Karpas-422 (cell line): ENCODE data around the gene EPHA6. TPM values are rescaled to one million over a fixed set of nuclear protein-coding genes. Genes with fewer than 3 reads are reported as not detected.
"Not testable (repeated sequence)": the region's sequence is repeated elsewhere in the genome, so short reads cannot be mapped to it uniquely, and the experiment has no call there.

Experiments used
- DNase-seq: peaks from one replicate; pipeline ENCODE4 v3.0.0-alpha.2; 2015
- H2AFZ ChIP-seq: fragments of 200-600 bp; sonication (generic); 2 replicates; pipeline ENCODE4 v1.6.1; 2014; ENCODE audit warnings: antibody characterized with exemption, low read length, mixed read lengths
- H3K27ac ChIP-seq: fragments of 200-600 bp; sonication (generic); 2 replicates; pipeline ENCODE4 v1.5.1; 2014; ENCODE audit warnings: mild to moderate bottlenecking, low read length, moderate library complexity
- H3K27me3 ChIP-seq: fragments of 200-600 bp; sonication (generic); 2 replicates; pipeline ENCODE4 v1.6.1; 2014; ENCODE audit warnings: low read length, mixed read lengths
- H3K36me3 ChIP-seq: fragments of 200-600 bp; sonication (generic); 2 replicates; pipeline ENCODE4 v1.6.1; 2014; ENCODE audit warnings: low read length, mixed read lengths; ENCODE audit not compliant: insufficient read depth
- H3K4me1 ChIP-seq: fragments of 200-600 bp; sonication (generic); 2 replicates; pipeline ENCODE4 v1.6.1; 2014; ENCODE audit warnings: mild to moderate bottlenecking, low read length, mixed read lengths
- H3K4me2 ChIP-seq: fragments of 200-600 bp; sonication (generic); 2 replicates; pipeline ENCODE4 v1.6.1; 2014; ENCODE audit warnings: low read length, low read depth, mild to moderate bottlenecking; ENCODE audit not compliant: poor library complexity, severe bottlenecking
- H3K4me3 ChIP-seq: fragments of 200-600 bp; sonication (generic); 2 replicates; pipeline ENCODE4 v1.5.1; 2014; ENCODE audit warnings: mild to moderate bottlenecking, antibody characterized with exemption, low read length, mixed read lengths
- H3K79me2 ChIP-seq: fragments of 200-600 bp; sonication (generic); 2 replicates; pipeline ENCODE4 v1.6.1; 2014; ENCODE audit warnings: mild to moderate bottlenecking, low read length, mixed read lengths
- H3K9ac ChIP-seq: fragments of 200-600 bp; sonication (generic); 2 replicates; pipeline ENCODE4 v1.6.0; 2014; ENCODE audit warnings: low read length
- H3K9me2 ChIP-seq: fragments of 200-600 bp; sonication (generic), shearing (Covaris generic); replicated peaks from 2 replicates; pipeline ENCODE4 v1.6.0; 2014; ENCODE audit warnings: mild to moderate bottlenecking, low read length, moderate library complexity; ENCODE audit not compliant: insufficient read depth
- H3K9me3 ChIP-seq: fragments of 300-700, 200-600 bp; sonication (generic); 2 replicates; pipeline ENCODE4 v1.6.1; 2014; ENCODE audit warnings: low read length, mixed read lengths
- H4K20me1 ChIP-seq: fragments of 200-600 bp; sonication (generic); 2 replicates; pipeline ENCODE4 v1.6.1; 2014; ENCODE audit warnings: mild to moderate bottlenecking, antibody characterized with exemption, low read length, low read depth; ENCODE audit not compliant: insufficient read depth
- total RNA-seq: library from RNA; depleted of rRNA; stranded (reverse); fragments of >200 nt; shearing (Covaris generic); gene quantifications from 2 replicates; pipeline ENCODE4 v1.2.3, GENCODE V29; 2014; ENCODE audit warnings: low replicate concordance

Gene EPHA6
- total RNA-seq, 1 experiment from 2014 or later, result not detected

DNA sequence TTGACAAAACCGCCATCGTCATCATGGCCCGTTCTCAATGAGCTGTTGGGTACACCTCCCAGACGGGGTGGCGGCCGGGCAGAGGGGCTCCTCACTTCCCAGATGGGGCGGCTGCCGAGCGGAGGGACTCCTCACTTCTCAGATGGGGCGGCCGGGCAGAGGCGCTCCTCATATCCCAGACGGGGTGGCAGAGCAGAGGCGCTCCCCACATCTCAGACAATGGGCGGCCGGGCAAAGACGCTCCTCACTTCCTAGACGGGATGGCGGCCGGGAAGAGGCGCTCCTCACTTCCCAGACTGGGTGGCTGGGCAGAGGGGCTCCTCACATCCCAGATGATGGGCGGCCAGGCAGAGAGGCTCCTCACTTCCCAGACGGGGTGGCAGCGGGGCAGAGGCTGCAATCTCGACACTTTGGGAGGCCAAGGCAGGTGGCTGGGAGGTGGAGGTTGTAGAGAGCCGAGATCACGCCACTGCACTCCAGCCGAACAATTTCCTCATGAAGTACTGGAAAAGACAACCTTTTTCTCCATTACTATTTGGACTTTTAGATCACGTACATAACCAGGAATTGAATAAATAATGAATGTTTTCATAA, 666.4 kb downstream of the EPHA6 start:
- DNase-seq, H3K4me3 ChIP-seq, H3K36me3 ChIP-seq, H3K4me2 ChIP-seq, H3K4me1 ChIP-seq, H3K9me2 ChIP-seq, H4K20me1 ChIP-seq, H3K27ac ChIP-seq, H3K79me2 ChIP-seq, H3K27me3 ChIP-seq, H3K9me3 ChIP-seq, H2AFZ ChIP-seq, H3K9ac ChIP-seq: not testable (repeated sequence)

GRCh38 chr3:97481416-97481815, 667.0 kb downstream of the EPHA6 start:
- Histone ChIP-seq H3K27me3 (no peaks in the 10 kb centered on the region), H4K20me1 (no peaks in the 10 kb centered on the region), H3K4me1 (no peaks in the 10 kb centered on the region), H3K9me3 (0 out of 2 replicates have a peak, but pooled peaks cover 3% of the 10 kb centered on the region), H3K79me2 (no peaks in the 10 kb centered on the region), H3K36me3 (no peaks in the 10 kb centered on the region), H3K4me2 (no peak overlapping the region), H3K9me2 (no peaks in the 10 kb centered on the region; the same call in 1 of the 2 replicates), H2AFZ (no peak overlapping the region), H3K27ac (no peak overlapping the region), H3K9ac (no peak overlapping the region), H3K4me3 (no peak overlapping the region)
- no peak for DNase-seq

DNA sequence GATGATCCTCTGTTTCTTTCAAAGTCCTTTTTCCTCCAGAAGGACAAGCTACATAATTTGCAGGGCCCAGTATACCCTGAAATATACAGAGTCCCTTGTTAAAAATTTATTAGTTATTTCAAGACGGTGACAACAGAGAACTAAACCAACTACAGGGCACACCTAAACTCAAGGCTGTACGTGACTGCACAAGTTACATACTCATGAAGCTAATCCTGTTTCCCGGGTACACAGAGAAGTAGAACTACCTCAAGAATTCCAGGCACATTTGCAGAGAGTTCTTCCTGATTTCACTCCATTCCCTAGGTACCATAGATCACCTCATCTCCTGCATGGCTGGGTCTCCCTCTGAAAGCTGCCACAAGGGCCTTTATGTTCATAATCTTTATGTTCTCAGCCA, 670.8 kb downstream of the EPHA6 start:
- Histone ChIP-seq H3K4me3 (no peak overlapping the region), H3K27me3 (no peaks in the 10 kb centered on the region), H3K36me3 (no peaks in the 10 kb centered on the region), H3K9ac (no peak overlapping the region), H3K9me2 (no peaks in the 10 kb centered on the region; the same call in 1 of the 2 replicates), H3K9me3 (0 out of 2 replicates have a peak, but pooled peaks cover 3% of the 10 kb centered on the region), H4K20me1 (no peaks in the 10 kb centered on the region), H3K79me2 (no peaks in the 10 kb centered on the region), H3K27ac (no peak overlapping the region), H3K4me2 (no peak overlapping the region), H3K4me1 (no peaks in the 10 kb centered on the region), H2AFZ (no peak overlapping the region)
- DNase-seq, result no peak

GRCh38 chr3:97487587-97487986, 673.2 kb downstream of the EPHA6 start:
- no peak overlapping the region for H3K4me3 ChIP-seq
- H3K9me2 ChIP-seq, result no peaks in the 10 kb centered on the region; the same call in 1 of the 2 replicates
- H3K4me2 ChIP-seq, result no peak overlapping the region
- no peak overlapping the region for H2AFZ ChIP-seq
- no peaks in the 10 kb centered on the region for H4K20me1 ChIP-seq
- DNase-seq, result no peak
- H3K9ac ChIP-seq, result no peak overlapping the region
- no peaks in the 10 kb centered on the region for H3K27me3 ChIP-seq
- 0 out of 2 replicates have a peak, but pooled peaks cover under 1% of the 10 kb centered on the region for H3K9me3 ChIP-seq
- no peaks in the 10 kb centered on the region for H3K79me2 ChIP-seq
- H3K27ac ChIP-seq, result no peak overlapping the region
- H3K4me1 ChIP-seq, result no peaks in the 10 kb centered on the region
- H3K36me3 ChIP-seq, result no peaks in the 10 kb centered on the region

GRCh38 chr3:97488741-97489140, 674.3 kb downstream of the EPHA6 start:
- no peak overlapping the region for H3K9ac ChIP-seq

GRCh38 chr3:97495896-97496295, 681.5 kb downstream of the EPHA6 start:
- Histone ChIP-seq H3K4me1 (no peaks in the 10 kb centered on the region), H2AFZ (no peak overlapping the region), H4K20me1 (no peaks in the 10 kb centered on the region), H3K4me3 (no peak overlapping the region), H3K9me2 (0 out of 2 replicates have a peak, but pooled peaks cover 2% of the 10 kb centered on the region), H3K9me3 (no peaks in the 10 kb centered on the region), H3K4me2 (no peak overlapping the region), H3K79me2 (no peaks in the 10 kb centered on the region), H3K36me3 (no peaks in the 10 kb centered on the region), H3K9ac (no peak overlapping the region), H3K27me3 (no peaks in the 10 kb centered on the region), H3K27ac (no peak overlapping the region)
- no peak for DNase-seq

More at GRCh38 chr3:97488741-97489140, 674.3 kb downstream of the EPHA6 start:
- Histone ChIP-seq H4K20me1 (no peaks in the 10 kb centered on the region), H3K36me3 (no peaks in the 10 kb centered on the region), H3K4me2 (no peak overlapping the region), H2AFZ (no peak overlapping the region), H3K4me3 (no peak overlapping the region), H3K79me2 (no peaks in the 10 kb centered on the region), H3K9me3 (no peaks in the 10 kb centered on the region), H3K27ac (no peak overlapping the region), H3K9me2 (peaks cover under 1% of the 10 kb centered on the region; the same call in 1 of the 2 replicates), H3K4me1 (no peaks in the 10 kb centered on the region), H3K27me3 (no peaks in the 10 kb centered on the region)
- no peak for DNase-seq

- Histone ChIP-seq H2AFZ (no peak overlapping the region), H3K4me1 (no peaks in the 10 kb centered on the region), H3K9ac (no peak overlapping the region), H3K27ac (no peak overlapping the region), H3K4me2 (no peak overlapping the region), H3K79me2 (no peaks in the 10 kb centered on the region), H4K20me1 (no peaks in the 10 kb centered on the region), H3K4me3 (no peak overlapping the region), H3K27me3 (no peaks in the 10 kb centered on the region), H3K36me3 (no peaks in the 10 kb centered on the region), H3K9me3 (no peaks in the 10 kb centered on the region), H3K9me2 (0 out of 2 replicates have a peak, but pooled peaks cover 2% of the 10 kb centered on the region)
- DNase-seq, result no peak
Observed at GRCh38 chr3:97497138-97497537, 682.7 kb downstream of the EPHA6 start.

DNA sequence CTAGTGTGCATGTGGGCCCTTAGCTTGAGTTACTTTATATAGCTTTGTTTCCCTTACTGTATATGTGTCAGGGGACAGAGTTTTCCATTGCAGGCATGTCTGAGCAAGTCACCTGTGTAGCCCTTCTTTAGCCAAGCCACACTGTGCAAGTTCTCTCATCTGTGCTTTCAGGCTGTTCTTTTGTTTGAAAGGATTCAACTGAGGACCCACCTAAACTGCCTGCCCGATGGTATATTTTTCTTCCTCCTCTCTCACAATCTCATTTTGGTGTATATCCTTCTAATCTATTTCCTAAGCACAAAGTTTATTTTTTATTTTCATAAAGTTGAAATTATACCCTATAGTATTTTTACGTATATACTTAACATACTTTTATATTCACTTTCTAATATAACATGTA, 690.1 kb downstream of the EPHA6 start:
- Histone ChIP-seq H3K9me3 (0 out of 2 replicates have a peak, but pooled peaks cover 3% of the 10 kb centered on the region), H3K4me2 (no peak overlapping the region), H3K27me3 (no peaks in the 10 kb centered on the region), H2AFZ (no peak overlapping the region), H3K27ac (no peak overlapping the region), H3K9ac (no peak overlapping the region), H3K4me1 (no peaks in the 10 kb centered on the region), H3K36me3 (no peaks in the 10 kb centered on the region), H3K4me3 (no peak overlapping the region), H3K9me2 (no peaks in the 10 kb centered on the region), H4K20me1 (no peaks in the 10 kb centered on the region), H3K79me2 (no peaks in the 10 kb centered on the region)
- DNase-seq, result no peak
